ENCODE data around the gene SHC2.
"Not testable (repeated sequence)": the region's sequence is repeated elsewhere in the genome, so short reads cannot be mapped to it uniquely, and the experiment has no call there.

The SHC2 gene

GRCh38 chr19:425056-425455, 35.8 kb downstream of the SHC2 start:
- no peak for DNase-seq

GRCh38 chr19:424546-424945, 36.3 kb downstream of the SHC2 start:
- DNase-seq, result no peak

GRCh38 chr19:423691-424466, 37.0 kb downstream of the SHC2 start:
- DNase-seq, result no peak

- not testable (repeated sequence) for DNase-seq
Measured at GRCh38 chr19:422917-423226, 38.0 kb downstream of the SHC2 start.

GRCh38 chr19:422213-422916, 38.5 kb downstream of the SHC2 start:
- no peak for DNase-seq

GRCh38 chr19:419721-420515, 40.9 kb downstream of the SHC2 start:
- no peak for DNase-seq

- no peak for DNase-seq
Measured at GRCh38 chr19:418761-419671, 41.8 kb downstream of the SHC2 start.

GRCh38 chr19:416416-416815, 44.4 kb downstream of the SHC2 start:
- no peak for DNase-seq

GRCh38 chr19:415292-415691, 45.5 kb downstream of the SHC2 start:
- DNase-seq, result no peak

GRCh38 chr19:413756-414420, 46.9 kb downstream of the SHC2 start:
- no peak for DNase-seq

- DNase-seq, result no peak
Measured at GRCh38 chr19:412356-413355, 48.2 kb downstream of the SHC2 start.

GRCh38 chr19:411723-412355, 49.0 kb downstream of the SHC2 start:
- DNase-seq, result no peak

GRCh38 chr19:411121-411722, 49.6 kb downstream of the SHC2 start:
- not testable (repeated sequence) for DNase-seq

- peak in 2 of 56 donors; percentile 14 to 21 for DNase-seq
Measured at GRCh38 chr19:410243-410781, 50.5 kb downstream of the SHC2 start.

GRCh38 chr19:409516-410242, 51.2 kb downstream of the SHC2 start:
- no peak for DNase-seq

GRCh38 chr19:408902-409515, 51.8 kb downstream of the SHC2 start, which contains the start of gene C2CD4C:
C2CD4C (minus strand) TSS chr19:409147; CDS start chr19:408361, 786 bp downstream.
- DNase-seq, result peak in 8 of 56 donors; percentile 7 to 46 (median 22)
